HG03378 (cell line): ENCODE measurements around the gene DBI.

Experiments used
- ATAC-seq: cut with Tn5 transposase; IDR thresholded peaks from one replicate; pipeline ENCODE4 v1.9.1; 2021; ENCODE audit warnings: mild to moderate bottlenecking, moderate library complexity; ENCODE audit not compliant: unreplicated experiment

DBI gene

DNA sequence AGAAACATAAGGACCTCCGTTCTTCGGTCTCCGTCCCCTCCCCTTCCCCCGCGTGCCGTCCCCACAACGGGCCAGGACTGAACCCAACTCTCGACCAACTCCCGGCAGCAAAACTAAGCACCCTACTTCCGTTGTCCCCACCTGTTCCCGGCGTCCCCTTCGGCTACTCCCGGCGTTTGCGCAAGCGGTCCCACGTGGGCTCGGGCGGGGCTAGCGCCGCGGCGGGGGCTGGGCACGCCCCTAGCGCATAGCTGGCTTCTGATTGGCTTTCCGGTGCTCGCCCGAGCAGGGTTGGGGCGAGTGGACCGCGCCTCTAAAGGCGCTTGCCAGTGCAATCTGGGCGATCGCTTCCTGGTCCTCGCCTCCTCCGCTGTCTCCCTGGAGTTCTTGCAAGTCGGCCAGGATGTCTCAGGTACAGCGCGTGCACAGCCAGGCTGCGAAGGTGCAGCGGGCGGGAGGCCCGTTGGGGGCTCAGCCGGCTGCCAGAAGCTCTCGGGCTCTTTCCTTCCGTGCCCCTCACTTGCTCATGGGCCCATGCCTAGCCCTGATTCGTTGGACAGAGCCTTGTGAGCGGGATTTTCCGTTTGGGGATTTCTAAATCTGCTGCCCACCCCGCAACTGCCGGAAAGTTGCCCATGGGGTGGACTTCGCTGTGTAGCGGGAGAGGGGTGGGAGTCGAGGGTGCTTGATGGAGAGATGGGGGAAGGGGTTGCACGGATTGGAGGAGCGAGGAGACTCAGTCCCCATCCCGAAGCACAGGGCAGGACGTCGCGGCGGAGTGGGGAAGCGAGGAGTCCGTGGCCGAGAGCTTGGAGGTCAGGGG lies at the start of gene DBI, which contains the start of gene C2orf76:
Gene DBI (plus strand): TSS at position 329 of the 823 bp plus-strand sequence. CDS start 75 bp downstream, at position 404.
Gene C2orf76 (minus strand): TSS at position 186 of the 823 bp plus-strand sequence. CDS start 26,875 bp downstream, outside the sequence.
- ATAC-seq: peak; percentile 95

GRCh38 chr2:119317554-119317953 lies 49.2 kb upstream of the DBI start:
- no peak for ATAC-seq

- ATAC-seq: no peak
Observed at GRCh38 chr2:119319593-119319992, 47.2 kb upstream of the DBI start.

DNA sequence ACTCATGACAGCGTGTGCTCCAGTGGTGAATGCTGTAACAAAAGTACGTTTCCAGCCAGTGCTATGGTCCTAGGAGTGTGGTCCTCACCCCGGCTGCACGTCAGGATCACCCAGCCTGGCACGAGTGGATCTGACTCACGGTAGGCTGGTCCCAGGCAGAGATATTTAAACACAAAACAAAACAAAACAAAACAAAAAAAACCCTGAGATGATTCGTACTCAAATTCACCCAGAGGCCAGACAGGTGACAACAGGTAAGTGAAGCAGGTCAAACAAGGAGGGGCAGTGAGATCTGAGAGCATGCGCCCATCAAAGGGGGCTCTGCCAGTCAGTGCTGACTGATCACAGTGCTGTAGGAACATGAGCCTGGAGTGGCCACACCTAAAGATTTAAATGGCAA lies 43.3 kb upstream of the DBI start:
- no peak for ATAC-seq

GRCh38 chr2:119324685-119325270 lies 42.0 kb upstream of the DBI start:
- ATAC-seq: no peak

- no peak for ATAC-seq
Observed at GRCh38 chr2:119326938-119327337, 39.8 kb upstream of the DBI start.

- no peak for ATAC-seq
Observed at GRCh38 chr2:119327431-119327830, 39.3 kb upstream of the DBI start.

DNA sequence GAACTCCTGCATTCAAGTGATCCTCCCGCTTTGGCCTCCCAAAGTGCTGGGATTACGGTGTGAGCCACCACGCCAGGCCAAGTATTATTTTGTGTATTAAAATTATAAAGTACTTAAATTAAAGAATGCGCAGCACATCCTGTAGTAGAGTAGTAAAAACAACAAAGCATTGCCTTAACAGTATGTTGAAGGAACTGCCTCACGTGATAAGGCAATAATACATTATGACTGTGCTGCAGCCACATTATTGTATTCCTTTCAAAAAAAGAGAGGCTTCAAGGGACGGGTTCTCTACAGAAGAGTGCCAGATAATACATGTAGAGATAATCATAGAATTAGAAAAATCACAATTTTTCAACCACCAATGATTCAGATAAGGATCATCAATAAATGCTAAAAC lies 33.8 kb upstream of the DBI start:
- ATAC-seq: no peak

DNA sequence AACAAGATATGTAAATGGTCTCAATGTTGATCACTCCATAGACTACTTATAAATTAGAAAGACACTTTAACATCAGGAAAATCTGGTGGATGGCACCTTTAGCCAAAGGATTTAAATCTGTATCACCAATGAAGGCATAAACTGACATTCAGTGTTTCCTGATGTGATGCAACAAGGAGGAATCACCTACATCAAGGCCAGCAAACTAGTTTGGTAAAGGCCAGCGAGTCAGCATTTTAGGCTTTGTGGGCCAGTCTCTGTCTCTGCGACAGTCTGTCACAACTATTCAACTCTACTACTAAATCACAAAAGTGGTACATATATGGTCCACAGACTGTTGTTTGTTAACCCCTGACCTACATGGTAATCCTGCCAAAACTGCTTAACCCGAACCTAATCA lies 33.4 kb upstream of the DBI start:
- no peak for ATAC-seq

- no peak for ATAC-seq
Observed at GRCh38 chr2:119333833-119334232, 32.9 kb upstream of the DBI start.

- no peak for ATAC-seq
Observed at GRCh38 chr2:119337749-119338148, 29.0 kb upstream of the DBI start.

DNA sequence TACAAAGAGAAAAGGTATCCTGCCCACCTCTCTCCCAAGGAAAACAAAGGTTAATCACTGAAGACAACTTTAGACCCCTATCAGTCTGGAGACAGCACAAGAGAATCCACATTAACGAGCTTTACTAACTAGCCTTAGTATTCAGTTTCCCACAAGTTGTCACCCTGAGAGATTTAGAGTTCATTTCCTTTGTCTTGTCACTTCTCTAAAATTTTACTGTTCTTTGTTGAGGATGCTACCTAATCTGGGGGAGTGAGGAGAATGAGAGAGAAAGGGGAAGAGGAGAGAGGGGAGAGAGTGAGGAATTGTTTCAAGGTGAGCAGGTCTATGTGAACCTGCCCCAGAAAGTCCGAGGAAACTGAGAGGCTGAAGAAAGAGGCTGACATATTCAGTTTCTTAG lies 28.5 kb upstream of the DBI start:
- ATAC-seq: no peak

GRCh38 chr2:119338826-119339561 lies 27.8 kb upstream of the DBI start:
- peak; percentile 98 for ATAC-seq

- ATAC-seq: no peak
Observed at GRCh38 chr2:119339562-119339923, 27.2 kb upstream of the DBI start.

GRCh38 chr2:119341684-119342083 lies 25.1 kb upstream of the DBI start:
- no peak for ATAC-seq

GRCh38 chr2:119349289-119349688 lies 17.5 kb upstream of the DBI start:
- no peak for ATAC-seq

DNA sequence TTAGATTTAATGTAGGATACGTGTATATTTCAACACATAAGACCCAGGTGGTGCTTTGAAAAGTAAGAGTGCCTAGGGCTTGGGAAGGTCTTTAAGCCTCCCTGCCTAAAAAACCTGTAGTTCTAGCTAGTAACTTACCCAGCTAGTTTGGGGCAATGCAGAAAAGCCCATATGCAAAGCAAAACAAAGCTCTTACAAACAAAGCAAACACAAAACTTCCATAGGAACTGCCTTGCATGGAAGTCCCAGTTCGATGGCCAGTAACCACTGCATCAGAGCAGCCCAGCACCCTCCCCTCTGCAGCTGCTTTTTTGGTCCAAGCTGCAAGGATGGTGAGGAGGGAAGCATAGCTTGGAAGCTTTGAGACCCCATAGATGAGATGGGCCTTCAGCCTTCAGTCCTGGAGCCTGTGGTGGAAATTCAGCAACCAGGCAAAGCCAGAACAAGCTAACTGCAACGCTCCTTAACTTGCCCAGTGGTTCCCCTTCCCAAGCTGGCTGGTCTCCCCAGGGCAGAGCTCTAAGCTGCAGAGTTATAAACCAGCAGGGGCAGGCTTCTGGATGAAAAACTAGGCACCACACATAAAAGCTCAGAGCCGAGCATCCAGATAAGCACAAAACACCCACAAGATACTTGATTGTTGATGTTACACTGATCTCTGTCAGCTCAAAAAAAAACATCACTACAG lies 16.3 kb upstream of the DBI start:
- ATAC-seq: no peak

- ATAC-seq: peak; percentile 97
Observed at GRCh38 chr2:119352357-119352756, 14.4 kb upstream of the DBI start.

DNA sequence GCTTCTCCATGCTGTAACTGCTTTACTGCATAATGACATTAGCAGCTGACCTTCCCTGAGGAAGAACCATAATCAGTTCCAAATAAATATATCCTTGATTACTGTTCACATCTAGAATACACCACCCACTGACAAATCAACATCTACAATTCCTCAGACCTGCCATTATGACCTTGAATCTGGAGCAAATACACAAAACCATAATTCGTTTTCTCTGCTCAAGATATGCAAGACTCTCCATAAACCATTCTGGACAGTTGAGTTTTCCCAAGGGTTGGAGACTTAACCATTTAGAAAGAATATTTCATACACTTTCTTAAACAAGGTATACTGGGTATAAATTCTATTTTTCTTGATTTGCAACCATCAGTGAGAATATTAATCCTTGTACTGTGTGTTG lies 11.9 kb upstream of the DBI start:
- ATAC-seq: no peak

GRCh38 chr2:119359774-119360173 lies 7.0 kb upstream of the DBI start:
- ATAC-seq: no peak

GRCh38 chr2:119360423-119360966 lies 6.3 kb upstream of the DBI start:
- no peak for ATAC-seq
